ENCODE results near the gene UBE2I. TPM values are rescaled to one million over a fixed set of nuclear protein-coding genes. Genes with fewer than 3 reads are reported as not detected.

The UBE2I gene
- total and polyA plus RNA-seq, 2 of the 4 experiments (the other 2 are of a cell fraction): 30.8 to 140 TPM

DNA sequence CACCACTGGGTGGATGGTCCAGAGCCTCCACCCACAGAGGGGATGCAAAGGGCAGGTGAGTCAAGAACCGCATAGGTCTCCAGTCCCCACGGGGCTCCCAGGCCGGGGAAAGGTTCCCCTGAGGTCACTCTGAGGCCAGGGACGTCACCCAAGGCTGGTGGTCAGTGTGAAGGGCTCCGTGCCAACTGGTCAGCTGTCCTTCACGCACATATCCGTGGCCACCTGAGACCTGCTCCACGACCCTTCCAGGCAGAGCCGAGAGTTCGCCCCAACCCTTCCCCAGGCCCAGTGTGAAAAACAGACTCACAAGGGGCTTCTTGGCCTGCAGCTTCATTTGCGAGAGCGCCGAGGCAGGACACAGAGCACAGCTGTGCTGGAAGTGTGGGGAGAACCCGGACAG, 39.5 kb downstream of the UBE2I start:
- in situ Hi-C loops (cut with MboI; ENCODE audit: low sequenced_read_pairs) (no loop called here), dilution Hi-C loops (cut with HindIII; ENCODE audit: low sequenced_read_pairs, unreplicated experiment) (no loop called here), intact Hi-C loops (cut with micrococcal nuclease) (no loop called here)
- Histone ChIP-seq H3K9ac (ENCODE audit: low read depth, low read length) (no peak overlapping the region), H3K4me2 (ENCODE audit: low read depth, low read length) (no peak overlapping the region), H2BK15ac (ENCODE audit: low read depth, low read length) (no peak overlapping the region), H3K4ac (ENCODE audit: low read depth, low read length) (no peak overlapping the region), H3K36me3 (ENCODE audit: control insufficient read depth, insufficient read depth, low read length) (peaks cover 25% of the 10 kb centered on the region), H2BK5ac (ENCODE audit: low read depth, low read length, poor library complexity, severe bottlenecking) (no peak overlapping the region), H2BK120ac (ENCODE audit: low read depth, low read length) (no peak overlapping the region), H3K27me3 (ENCODE audit: control insufficient read depth, insufficient read depth, low read length) (no peaks in the 10 kb centered on the region), H3K56ac (ENCODE audit: extremely low read depth, insufficient read depth, low read length) (no peak overlapping the region), H3K4me1 (ENCODE audit: control insufficient read depth, insufficient read depth, low read length) (peaks cover 9% of the 10 kb centered on the region), H3K9me1 (ENCODE audit: insufficient read depth, low read length) (no peaks in the 10 kb centered on the region), H3K79me1 (ENCODE audit: low read depth in 1 of 2, low read length in 2 of 2) (peaks cover 18 to 44% of the 10 kb centered on the region in 2 experiments), H3K23ac (ENCODE audit: low read depth, low read length) (no peak overlapping the region), H2AFZ (replicated peaks; ENCODE audit: low read length, poor library complexity) (no peak overlapping the region), H2BK20ac (ENCODE audit: low read depth, low read length) (no peak overlapping the region), H3K4me3 (ENCODE audit: insufficient read depth, low read depth, low read length) (no peak overlapping the region), H4K91ac (ENCODE audit: insufficient read depth, low read depth, low read length) (no peak overlapping the region), H2AK9ac (replicated peaks; ENCODE audit: low read depth, low read length, poor library complexity) (no peak overlapping the region), H3K18ac (ENCODE audit: low read depth, low read length) (no peak overlapping the region), H4K20me1 (ENCODE audit: insufficient read depth, low read length) (peaks cover 6% of the 10 kb centered on the region), H4K8ac (ENCODE audit: low read depth in 2 of 2, low read length in 2 of 2) (no peak overlapping the region), H4K5ac (ENCODE audit: low read depth, low read length) (no peak overlapping the region), H3K14ac (replicated peaks; ENCODE audit: low read depth, low read length) (no peak overlapping the region), H2AK5ac (ENCODE audit: low read depth, low read length) (no peak overlapping the region), H3K9me3 (ENCODE audit: control insufficient read depth, insufficient read depth, low read length) (no peaks in the 10 kb centered on the region), H3K27ac (ENCODE audit: insufficient read depth, low read length) (no peak overlapping the region)
- BruUV-seq (replicated peaks): no TSS peak
- 93% methylated on average over 4 of the region's 14 CpGs; no CpG with 5 or more reads in 1 of the 2 experiments for WGBS, 2 experiments (ENCODE audit: extremely low coverage in 2 of 2, insufficient read length in 1 of 2)
- TF ChIP-seq RCOR1 (IDR thresholded peaks at IDR 0.05; ENCODE audit: insufficient replicate concordance, low read length) (no peak), MXI1 (IDR thresholded peaks at IDR 0.05; ENCODE audit: borderline replicate concordance, low read depth, low read length) (no peak), RFX5 (IDR thresholded peaks at IDR 0.05; ENCODE audit: low read depth, low read length) (no peak), RAD21 (IDR thresholded peaks at IDR 0.05; ENCODE audit: low read length) (no peak), CHD1 (IDR thresholded peaks at IDR 0.05; ENCODE audit: low read depth, low read length) (no peak), POLR2A (IDR thresholded peaks at IDR 0.05; ENCODE audit: low read depth, low read length) (no peak), SMC3 (IDR thresholded peaks at IDR 0.05; ENCODE audit: low read depth, low read length) (no peak), NFE2L2 (IDR thresholded peaks at IDR 0.05; ENCODE audit: low read depth, low read length) (no peak), MAZ (IDR thresholded peaks at IDR 0.05; ENCODE audit: borderline replicate concordance, low read depth, low read length) (no peak), CEBPB (IDR thresholded peaks at IDR 0.05; ENCODE audit: low read depth, low read length) (no peak), MAFK (IDR thresholded peaks at IDR 0.05; ENCODE audit: low read depth, low read length) (no peak), BHLHE40 (IDR thresholded peaks at IDR 0.05; ENCODE audit: low read depth, low read length) (no peak), FOS (IDR thresholded peaks at IDR 0.05; ENCODE audit: low read depth, low read length) (no peak)
- TF ChIP-seq, protein P1, sequence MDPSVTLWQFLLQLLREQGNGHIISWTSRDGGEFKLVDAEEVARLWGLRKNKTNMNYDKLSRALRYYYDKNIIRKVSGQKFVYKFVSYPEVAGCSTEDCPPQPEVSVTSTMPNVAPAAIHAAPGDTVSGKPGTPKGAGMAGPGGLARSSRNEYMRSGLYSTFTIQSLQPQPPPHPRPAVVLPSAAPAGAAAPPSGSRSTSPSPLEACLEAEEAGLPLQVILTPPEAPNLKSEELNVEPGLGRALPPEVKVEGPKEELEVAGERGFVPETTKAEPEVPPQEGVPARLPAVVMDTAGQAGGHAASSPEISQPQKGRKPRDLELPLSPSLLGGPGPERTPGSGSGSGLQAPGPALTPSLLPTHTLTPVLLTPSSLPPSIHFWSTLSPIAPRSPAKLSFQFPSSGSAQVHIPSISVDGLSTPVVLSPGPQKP (IDR thresholded peaks at IDR 0.05; ENCODE audit: borderline replicate concordance, low read depth, low read length): no peak
- TF ChIP-seq, protein P2, sequence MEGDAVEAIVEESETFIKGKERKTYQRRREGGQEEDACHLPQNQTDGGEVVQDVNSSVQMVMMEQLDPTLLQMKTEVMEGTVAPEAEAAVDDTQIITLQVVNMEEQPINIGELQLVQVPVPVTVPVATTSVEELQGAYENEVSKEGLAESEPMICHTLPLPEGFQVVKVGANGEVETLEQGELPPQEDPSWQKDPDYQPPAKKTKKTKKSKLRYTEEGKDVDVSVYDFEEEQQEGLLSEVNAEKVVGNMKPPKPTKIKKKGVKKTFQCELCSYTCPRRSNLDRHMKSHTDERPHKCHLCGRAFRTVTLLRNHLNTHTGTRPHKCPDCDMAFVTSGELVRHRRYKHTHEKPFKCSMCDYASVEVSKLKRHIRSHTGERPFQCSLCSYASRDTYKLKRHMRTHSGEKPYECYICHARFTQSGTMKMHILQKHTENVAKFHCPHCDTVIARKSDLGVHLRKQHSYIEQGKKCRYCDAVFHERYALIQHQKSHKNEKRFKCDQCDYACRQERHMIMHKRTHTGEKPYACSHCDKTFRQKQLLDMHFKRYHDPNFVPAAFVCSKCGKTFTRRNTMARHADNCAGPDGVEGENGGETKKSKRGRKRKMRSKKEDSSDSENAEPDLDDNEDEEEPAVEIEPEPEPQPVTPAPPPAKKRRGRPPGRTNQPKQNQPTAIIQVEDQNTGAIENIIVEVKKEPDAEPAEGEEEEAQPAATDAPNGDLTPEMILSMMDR (conservative IDR thresholded peaks at IDR 0.05; ENCODE audit: low read depth, low read length): no peak
- TF ChIP-seq, protein P3, sequence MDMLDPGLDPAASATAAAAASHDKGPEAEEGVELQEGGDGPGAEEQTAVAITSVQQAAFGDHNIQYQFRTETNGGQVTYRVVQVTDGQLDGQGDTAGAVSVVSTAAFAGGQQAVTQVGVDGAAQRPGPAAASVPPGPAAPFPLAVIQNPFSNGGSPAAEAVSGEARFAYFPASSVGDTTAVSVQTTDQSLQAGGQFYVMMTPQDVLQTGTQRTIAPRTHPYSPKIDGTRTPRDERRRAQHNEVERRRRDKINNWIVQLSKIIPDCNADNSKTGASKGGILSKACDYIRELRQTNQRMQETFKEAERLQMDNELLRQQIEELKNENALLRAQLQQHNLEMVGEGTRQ (IDR thresholded peaks at IDR 0.05; ENCODE audit: low read depth, low read length): no peak
- DNase-seq (no peak), ATAC-seq (ENCODE audit: low read depth) (no peak)
- CTCF ChIA-PET: no interaction called here
- POLR2A ChIA-PET (ENCODE audit: unreplicated experiment): no interaction called here
